ENCODE data around the gene FOXO4.

Gene FOXO4

GRCh38 chrX:71100581-71101505 is 5.2 kb downstream of the FOXO4 start:
- Histone ChIP-seq H3K4me2 (ENCODE audit: low read length) (no peak overlapping the region), H3K9me3 (ENCODE audit: control insufficient read depth, low read length) (no peaks in the 10 kb centered on the region), H3K27me3 (ENCODE audit: control insufficient read depth, insufficient read depth, low read length) (no peaks in the 10 kb centered on the region), H2AFZ (no peak overlapping the region), H3K79me2 (no peaks in the 10 kb centered on the region), H3K9ac (no peak overlapping the region), H3K4me1 (peaks cover 3% of the 10 kb centered on the region), H3K4me3 (ENCODE audit: low read depth, low read length) (no peak overlapping the region), H3K36me3 (ENCODE audit: control insufficient read depth, insufficient read depth, low read length) (no peaks in the 10 kb centered on the region), H3K27ac (no peak overlapping the region)
- TF ChIP-seq CTCF (IDR thresholded peaks at IDR 0.05), result no peak

DNA sequence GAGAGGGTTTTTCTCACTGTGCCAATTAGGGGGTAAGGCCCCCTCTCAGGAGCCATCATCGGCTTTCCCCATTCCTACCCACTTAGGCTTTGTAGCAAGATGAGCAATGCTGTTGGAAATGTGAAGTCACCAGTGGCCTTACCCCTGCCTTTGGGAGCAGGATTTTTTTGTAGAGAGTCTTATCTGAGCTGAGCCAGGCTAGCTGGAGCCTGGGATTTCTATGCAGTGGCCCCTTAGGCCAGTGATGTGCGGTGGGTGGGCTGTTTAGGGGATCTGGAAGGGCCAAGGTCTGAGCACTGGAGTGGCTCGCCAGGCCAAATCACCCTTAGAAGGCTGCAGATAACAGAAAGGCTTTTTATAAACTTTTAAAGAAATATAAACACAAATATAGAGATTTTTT is 6.6 kb downstream of the FOXO4 start:
- H3K4me3 ChIP-seq (ENCODE audit: low read depth, low read length), result no peak overlapping the region
- no peak overlapping the region for H3K9ac ChIP-seq
- no peaks in the 10 kb centered on the region for H3K79me2 ChIP-seq
- no peaks in the 10 kb centered on the region for H3K9me3 ChIP-seq (ENCODE audit: control insufficient read depth, low read length)
- H2AFZ ChIP-seq, result no peak overlapping the region
- H3K27me3 ChIP-seq (ENCODE audit: control insufficient read depth, insufficient read depth, low read length), result no peaks in the 10 kb centered on the region
- H3K4me2 ChIP-seq (ENCODE audit: low read length), result no peak overlapping the region
- no peak for TF ChIP-seq CTCF (IDR thresholded peaks at IDR 0.05)
- H3K36me3 ChIP-seq (ENCODE audit: control insufficient read depth, insufficient read depth, low read length), result no peaks in the 10 kb centered on the region
- peaks cover 3% of the 10 kb centered on the region for H3K4me1 ChIP-seq
- H3K27ac ChIP-seq, result no peak overlapping the region

- Histone ChIP-seq H2AFZ (peak overlapping the region; percentile 76), H3K79me2 (no peaks in the 10 kb centered on the region), H3K4me1 (peaks cover 3% of the 10 kb centered on the region), H3K27ac (peak overlapping the region; percentile 7), H3K36me3 (ENCODE audit: control insufficient read depth, insufficient read depth, low read length) (no peaks in the 10 kb centered on the region), H3K9me3 (ENCODE audit: control insufficient read depth, low read length) (no peaks in the 10 kb centered on the region), H3K4me2 (ENCODE audit: low read length) (no peak overlapping the region), H3K27me3 (ENCODE audit: control insufficient read depth, insufficient read depth, low read length) (no peaks in the 10 kb centered on the region), H3K9ac (no peak overlapping the region), H3K4me3 (ENCODE audit: low read depth, low read length) (no peak overlapping the region)
- TF ChIP-seq CTCF (IDR thresholded peaks at IDR 0.05), result no peak
Observed at GRCh38 chrX:71103110-71103983, 7.7 kb downstream of the FOXO4 start.

- Histone ChIP-seq H3K9ac (no peak overlapping the region), H2AFZ (no peak overlapping the region), H3K27me3 (ENCODE audit: control insufficient read depth, insufficient read depth, low read length) (no peaks in the 10 kb centered on the region), H3K9me3 (ENCODE audit: control insufficient read depth, low read length) (no peaks in the 10 kb centered on the region), H3K79me2 (no peaks in the 10 kb centered on the region), H3K36me3 (ENCODE audit: control insufficient read depth, insufficient read depth, low read length) (no peaks in the 10 kb centered on the region), H3K4me1 (peaks cover 3% of the 10 kb centered on the region), H3K27ac (no peak overlapping the region), H3K4me3 (ENCODE audit: low read depth, low read length) (no peak overlapping the region), H3K4me2 (ENCODE audit: low read length) (no peak overlapping the region)
- TF ChIP-seq CTCF (IDR thresholded peaks at IDR 0.05), result no peak
Observed at GRCh38 chrX:71105628-71106027, 10.0 kb downstream of the FOXO4 start.
